Adrenal gland (tissue), 12 donors: Measurements from ENCODE around the gene MRGPRX1. TPM values are rescaled to one million over a fixed set of nuclear protein-coding genes. Genes with fewer than 3 reads are reported as not detected.
A peak's percentile ranks its signal among the peaks of the same experiment; 100 is the strongest.
"Not testable (repeated sequence)": the region's sequence is repeated elsewhere in the genome, so short reads cannot be mapped to it uniquely, and the experiment has no call there.

Experiments
- DNase-seq, 7 donors: peaks; one replicate each; pipeline ENCODE4 v3.0.0-alpha.2; 2019 to 2020
- H3K27ac ChIP-seq, 5 donors: fragments of 200-600 bp; sonication (generic) in 4 of 5; 1 replicate in 3 of 5; 2 replicates in 2 of 5; pipeline versions ENCODE4 v1.5.1 to v1.8.0; 2016 to 2020; ENCODE audit warnings: mild to moderate bottlenecking in 1 of 5
- H3K27me3 ChIP-seq: fragments of 200-600 bp; 2 replicates; pipeline ENCODE4 v1.8.0; 2021
- H3K36me3 ChIP-seq, 2 donors: fragments of 200-600 bp; replicated peaks in 1 of 2; 1 replicate in 1 of 2; 2 replicates in 1 of 2; pipeline versions ENCODE4 v1.5.1 to v1.8.0; 2018 to 2022
- H3K4me1 ChIP-seq, 2 donors: fragments of 200-600 bp; replicated peaks in 1 of 2; 1 replicate in 1 of 2; 2 replicates in 1 of 2; pipeline versions ENCODE4 v1.5.1 to v1.8.0; 2018 to 2021
- H3K4me3 ChIP-seq, 4 donors: fragments of 200-600 bp; sonication (generic) in 3 of 4; one replicate each; pipeline ENCODE4 v1.5.1; 2016 to 2018
- H3K9me3 ChIP-seq, 3 donors: fragments of 200-600 bp; sonication (generic) in 1 of 3; replicated peaks in 1 of 3; 1 replicate in 2 of 3; 2 replicates in 1 of 3; pipeline versions ENCODE4 v1.5.1 to v1.8.0; 2016 to 2021
- POLR2A ChIP-seq, 2 donors: fragments of 450-650 bp; IDR thresholded peaks; one replicate each; pipeline ENCODE4 v1.6.1; 2017; ENCODE audit warnings: antibody characterized with exemption in 2 of 2, mild to moderate bottlenecking in 2 of 2, moderate library complexity in 1 of 2
- WGBS, 4 donors: extraction: QIAGEN DNeasy Blood & Tissue Kit in 2 of 4; methylation state at CpG; one replicate each; pipeline versions ENCODE4 v1.1.5 to v1.1.7; 2013 to 2017; 5-methylcytosine and 5-hydroxymethylcytosine counted together
- intact Hi-C, 2 donors: fragments of 100-400 bp; cut with DNase I; formaldehyde crosslinking; loops; one replicate each; pipeline versions ENCODE4 v1.14.1 to v1.15.0; 2022 to 2023
- polyA plus RNA-seq, 3 donors: library from polyadenylated mRNA; stranded (reverse); fragments of 200-250 nt in 2 of 3; fragments of 350-450 nt in 1 of 3; fragmentation: Illumina TruSeq in 1 of 3; extraction: RNeasy Lipid Tissue Mini Kit (QIAGEN cat#74804) in 1 of 3; gene quantifications; one replicate each; pipeline ENCODE4 v1.2.3, GENCODE V29; 2013 to 2014
- total RNA-seq, 9 donors: library from RNA; depleted of rRNA in 4 of 9; stranded (reverse); fragments of >200 nt in 4 of 9; fragments of 120-200 nt in 1 of 9; fragmentation: NEBNext Ultra II Directional in 1 of 9; extraction: Animal tissue kit (Norgen Biotek cat#: 25700) in 1 of 9; gene quantifications; one replicate each; pipeline versions ENCODE4 v1.1.0 to v1.2.4, GENCODE V29; 2013 to 2023
- TF ChIP-seq, protein P1 (sequence below), 6 experiments: fragments of 450-650 bp in 4 of 6; fragments of 200-600 bp in 2 of 6; sonication (generic) in 1 of 6; IDR thresholded peaks; 1 replicate in 5 of 6; 2 replicates in 1 of 6; pipeline versions ENCODE4 v1.5.1 to v1.8.0; 2016 to 2021; ENCODE audit warnings: antibody characterized with exemption in 6 of 6, mild to moderate bottlenecking in 2 of 6, moderate library complexity in 1 of 6
- donor health status: healthy with polysubstance abuse.
- donor health status: Bipolar disorder and iron deficiency.
- donor health status: DM: yes; HTN: yes; CAD: no.
- donor health status: DM: no; HTN: no; CAD: no.
- donor health status: DM: no; HTN: no; CAD: no.
- donor health status: DM: yes; HTN: yes; CAD: no.

The MRGPRX1 gene
- total and polyA plus RNA-seq, 12 donors: not detected

DNA sequence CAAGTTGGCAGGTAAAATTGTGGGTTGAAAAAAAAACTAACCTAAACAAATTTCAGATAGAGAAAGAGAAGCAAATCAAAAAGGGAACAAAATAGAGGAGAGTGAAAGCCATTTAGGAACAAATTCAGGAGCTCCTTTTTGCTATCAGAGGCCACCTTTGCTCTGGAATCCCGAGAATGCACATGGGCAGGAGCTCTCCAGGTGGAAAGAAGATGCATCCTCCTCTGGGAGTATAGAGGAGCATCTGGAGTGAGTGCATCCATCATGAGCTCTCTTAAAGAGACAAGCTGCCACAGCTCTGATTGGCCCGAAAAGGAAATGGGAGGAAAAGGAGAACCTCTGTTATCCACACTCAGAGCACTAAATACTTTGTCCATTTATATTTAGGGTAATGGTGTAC is 26.3 kb downstream of the MRGPRX1 start:
- no peak for DNase-seq
- TF ChIP-seq, protein P1, sequence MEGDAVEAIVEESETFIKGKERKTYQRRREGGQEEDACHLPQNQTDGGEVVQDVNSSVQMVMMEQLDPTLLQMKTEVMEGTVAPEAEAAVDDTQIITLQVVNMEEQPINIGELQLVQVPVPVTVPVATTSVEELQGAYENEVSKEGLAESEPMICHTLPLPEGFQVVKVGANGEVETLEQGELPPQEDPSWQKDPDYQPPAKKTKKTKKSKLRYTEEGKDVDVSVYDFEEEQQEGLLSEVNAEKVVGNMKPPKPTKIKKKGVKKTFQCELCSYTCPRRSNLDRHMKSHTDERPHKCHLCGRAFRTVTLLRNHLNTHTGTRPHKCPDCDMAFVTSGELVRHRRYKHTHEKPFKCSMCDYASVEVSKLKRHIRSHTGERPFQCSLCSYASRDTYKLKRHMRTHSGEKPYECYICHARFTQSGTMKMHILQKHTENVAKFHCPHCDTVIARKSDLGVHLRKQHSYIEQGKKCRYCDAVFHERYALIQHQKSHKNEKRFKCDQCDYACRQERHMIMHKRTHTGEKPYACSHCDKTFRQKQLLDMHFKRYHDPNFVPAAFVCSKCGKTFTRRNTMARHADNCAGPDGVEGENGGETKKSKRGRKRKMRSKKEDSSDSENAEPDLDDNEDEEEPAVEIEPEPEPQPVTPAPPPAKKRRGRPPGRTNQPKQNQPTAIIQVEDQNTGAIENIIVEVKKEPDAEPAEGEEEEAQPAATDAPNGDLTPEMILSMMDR (IDR thresholded peaks at IDR 0.05): no peak
- no peak for TF ChIP-seq POLR2A (IDR thresholded peaks at IDR 0.05)
- Histone ChIP-seq H3K9me3 (no peaks in the 10 kb centered on the region), H3K4me1 (no peaks in the 10 kb centered on the region), H3K4me3 (no peak overlapping the region), H3K36me3 (no peaks in the 10 kb centered on the region), H3K27me3 (no peaks in the 10 kb centered on the region), H3K27ac (no peak overlapping the region)
- WGBS, 4 donors: 32 to 61% (median 52%) methylated on average over 2 of the region's 2 CpGs
- intact Hi-C loops: no loop called here

DNA sequence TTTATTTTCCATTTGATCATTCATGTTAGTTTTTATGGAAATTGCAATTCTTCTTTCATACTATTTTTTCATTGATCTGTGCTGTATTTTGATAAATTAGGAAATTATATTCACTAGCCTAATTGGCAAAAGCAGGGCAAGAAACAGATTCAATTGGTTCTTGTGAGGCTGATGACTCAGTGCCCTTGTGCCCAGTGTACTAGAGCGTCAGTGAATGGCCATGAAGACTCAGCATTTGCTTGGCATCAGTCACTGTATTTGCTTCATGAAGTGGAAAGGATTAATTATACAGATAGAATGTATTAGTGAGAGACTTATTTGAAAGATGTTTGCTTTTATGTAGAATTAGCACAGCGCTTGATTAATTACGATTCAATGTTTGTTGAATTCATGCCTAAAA is 31.8 kb downstream of the MRGPRX1 start:
- H3K36me3 ChIP-seq: no peaks in the 10 kb centered on the region
- intact Hi-C loops: no loop called here
- DNase-seq: peak; percentile 47 to 76 (median 62)
- no peaks in the 10 kb centered on the region for H3K4me1 ChIP-seq
- no peak overlapping the region for H3K4me3 ChIP-seq
- WGBS, 4 donors: 53 to 68% (median 60%) methylated on average over 3 of the region's 3 CpGs
- H3K9me3 ChIP-seq: no peaks in the 10 kb centered on the region
- no peaks in the 10 kb centered on the region for H3K27me3 ChIP-seq
- no peak overlapping the region for H3K27ac ChIP-seq
- TF ChIP-seq POLR2A (IDR thresholded peaks at IDR 0.05): no peak
- TF ChIP-seq, protein P1 (IDR thresholded peaks at IDR 0.05): no peak

DNA sequence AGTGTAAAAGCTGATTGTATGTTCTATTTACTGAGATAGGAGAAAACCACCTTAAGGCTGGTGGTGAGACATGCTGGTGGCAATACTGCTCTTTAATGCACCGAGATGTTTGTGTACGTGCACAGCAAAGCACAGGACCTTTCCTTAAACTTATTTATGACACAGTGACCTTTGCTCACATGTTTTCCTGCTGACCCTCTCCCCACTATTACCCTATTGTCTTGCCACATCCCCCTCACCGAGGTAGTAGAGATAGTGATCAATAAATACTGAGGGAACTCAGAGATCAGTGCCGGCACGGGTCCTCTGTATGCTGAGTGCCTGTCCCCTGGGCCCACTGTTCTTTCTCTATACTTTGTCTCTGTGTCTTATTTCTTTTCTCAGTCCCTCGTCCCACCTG is 38.6 kb downstream of the MRGPRX1 start:
- H3K36me3 ChIP-seq, intact Hi-C loops, H3K4me3 ChIP-seq, H3K9me3 ChIP-seq, DNase-seq, H3K27me3 ChIP-seq, H3K27ac ChIP-seq, H3K4me1 ChIP-seq: not testable (repeated sequence)
- 14 to 18% (median 14%) methylated on average over 6 of the region's 6 CpGs for WGBS, 4 donors

DNA sequence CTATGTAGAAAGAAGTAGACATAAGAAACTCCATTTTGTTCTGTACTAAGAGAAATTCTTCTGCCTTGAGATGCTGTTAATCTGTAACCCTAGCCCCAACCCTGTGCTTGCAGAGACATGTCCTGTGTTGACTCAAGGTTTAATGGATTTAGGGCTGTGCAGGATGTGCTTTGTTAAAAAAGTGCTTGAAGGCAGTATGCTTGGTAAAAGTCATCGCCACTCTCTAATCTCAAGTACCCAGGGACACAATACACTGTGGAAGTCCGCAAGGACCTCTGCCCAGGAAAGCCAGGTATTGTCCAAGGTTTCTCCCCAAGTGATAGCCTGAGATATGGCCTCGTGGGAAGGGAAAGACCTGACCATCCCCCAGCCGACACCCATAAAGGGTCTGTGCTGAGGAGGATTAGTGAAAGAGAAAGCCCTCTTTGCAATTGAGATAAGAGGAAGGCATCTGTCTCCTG is 39.0 kb downstream of the MRGPRX1 start:
- H3K27ac ChIP-seq, DNase-seq, H3K27me3 ChIP-seq, H3K4me1 ChIP-seq, H3K4me3 ChIP-seq, intact Hi-C loops, H3K36me3 ChIP-seq, H3K9me3 ChIP-seq: not testable (repeated sequence)
- 23 to 38% (median 28%) methylated on average over 4 of the region's 4 CpGs for WGBS, 4 donors

DNA sequence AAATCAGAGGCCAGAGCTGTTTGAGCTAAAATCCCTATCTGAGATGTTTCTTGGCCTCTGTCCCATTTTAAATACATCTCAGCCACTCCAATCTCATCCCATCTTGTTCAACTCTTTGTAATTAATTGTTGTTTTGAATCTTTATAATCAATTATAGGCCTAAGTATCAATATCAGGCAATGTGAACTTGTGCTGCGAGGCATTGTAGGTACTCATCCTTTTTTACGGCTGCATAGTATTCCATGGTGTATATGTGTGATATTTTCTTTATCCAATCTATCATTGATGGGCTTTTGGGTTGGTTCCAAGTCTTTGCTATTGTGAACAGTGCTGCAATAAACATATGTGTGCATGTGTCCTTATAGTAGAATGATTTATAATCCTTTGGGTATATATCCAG is 47.5 kb downstream of the MRGPRX1 start:
- H3K27me3 ChIP-seq, H3K36me3 ChIP-seq, intact Hi-C loops, H3K4me3 ChIP-seq, H3K27ac ChIP-seq, H3K9me3 ChIP-seq, DNase-seq, H3K4me1 ChIP-seq: not testable (repeated sequence)
- WGBS, 4 donors: 91 to 98% (median 94%) methylated on average over 2 of the region's 2 CpGs

DNA sequence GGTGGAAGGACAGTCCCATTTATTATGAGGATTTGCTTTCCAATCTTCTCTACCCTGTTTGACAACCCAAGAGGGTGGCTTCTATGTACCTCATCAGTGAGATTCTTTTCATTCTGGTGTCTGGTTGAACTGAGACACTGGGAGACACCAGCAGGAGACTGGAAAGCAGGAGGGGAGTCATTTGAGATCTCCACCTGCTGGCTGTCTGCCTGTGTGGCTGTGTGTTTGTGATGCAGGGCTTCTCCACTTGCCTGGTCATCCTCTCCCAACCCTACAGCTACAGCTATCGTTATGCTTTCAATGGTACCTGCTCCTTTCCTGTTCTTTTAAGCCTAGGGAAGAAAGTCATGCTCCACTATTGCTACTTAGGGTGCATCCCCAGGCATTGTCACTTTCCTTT is 48.6 kb downstream of the MRGPRX1 start:
- Histone ChIP-seq H3K9me3 (no peaks in the 10 kb centered on the region), H3K4me3 (no peak overlapping the region), H3K36me3 (no peaks in the 10 kb centered on the region), H3K27me3 (no peaks in the 10 kb centered on the region), H3K4me1 (no peaks in the 10 kb centered on the region), H3K27ac (no peak overlapping the region)
- WGBS, 4 donors: 23 to 56% (median 44%) methylated on average over 1 of the region's 1 CpG
- intact Hi-C loops: no loop called here
- no peak for TF ChIP-seq POLR2A (IDR thresholded peaks at IDR 0.05)
- TF ChIP-seq, protein P1 (IDR thresholded peaks at IDR 0.05): no peak
- DNase-seq: no peak
